Tibial artery (tissue), 4 donors: ENCODE measurements around the gene SORCS2.

Source experiments
- DNase-seq, 2 donors: peaks; one replicate each; pipeline ENCODE4 v3.0.0-alpha.2; 2019
- H3K27ac ChIP-seq, 2 donors: fragments of 200-600 bp; sonication (generic) in 1 of 2; 1 replicate in 1 of 2; 2 replicates in 1 of 2; pipeline ENCODE4 v1.5.1; 2018 to 2019; ENCODE audit warnings: mild to moderate bottlenecking in 1 of 2
- H3K27me3 ChIP-seq, 2 donors: fragments of 200-600 bp; sonication (generic) in 1 of 2; one replicate each; pipeline versions ENCODE4 v1.5.1 to v1.6.0; 2016 to 2019
- H3K36me3 ChIP-seq, 3 donors: fragments of 200-600 bp; sonication (generic) in 2 of 3; one replicate each; pipeline ENCODE4 v1.5.1; 2016 to 2019; ENCODE audit warnings: mild to moderate bottlenecking in 2 of 3
- H3K4me1 ChIP-seq, 4 donors: fragments of 200-600 bp; sonication (generic) in 2 of 4; 1 replicate in 3 of 4; 2 replicates in 1 of 4; pipeline ENCODE4 v1.5.1; 2016 to 2019
- H3K4me3 ChIP-seq, 2 donors: fragments of 200-600 bp; sonication (generic) in 1 of 2; 1 replicate in 1 of 2; 2 replicates in 1 of 2; pipeline ENCODE4 v1.5.1; 2018 to 2019; ENCODE audit warnings: mild to moderate bottlenecking in 2 of 2
- H3K9me3 ChIP-seq, 3 donors: fragments of 200-600 bp; sonication (generic) in 1 of 3; one replicate each; pipeline ENCODE4 v1.5.1; 2016 to 2019
- intact Hi-C: fragments of 100-400 bp; cut with DNase I; formaldehyde crosslinking; loops from one replicate; pipeline ENCODE4 v1.15.0; 2023; ENCODE audit warnings: low total_unique reads
- TF ChIP-seq, protein P1 (sequence below), 2 experiments: fragments of 200-600 bp in 1 of 2; fragments of 450-650 bp in 1 of 2; IDR thresholded peaks; one replicate each; pipeline ENCODE4 v1.5.1; 2017 to 2019; ENCODE audit warnings: antibody characterized with exemption in 2 of 2, mild to moderate bottlenecking in 1 of 2, moderate library complexity in 1 of 2

Gene SORCS2

DNA sequence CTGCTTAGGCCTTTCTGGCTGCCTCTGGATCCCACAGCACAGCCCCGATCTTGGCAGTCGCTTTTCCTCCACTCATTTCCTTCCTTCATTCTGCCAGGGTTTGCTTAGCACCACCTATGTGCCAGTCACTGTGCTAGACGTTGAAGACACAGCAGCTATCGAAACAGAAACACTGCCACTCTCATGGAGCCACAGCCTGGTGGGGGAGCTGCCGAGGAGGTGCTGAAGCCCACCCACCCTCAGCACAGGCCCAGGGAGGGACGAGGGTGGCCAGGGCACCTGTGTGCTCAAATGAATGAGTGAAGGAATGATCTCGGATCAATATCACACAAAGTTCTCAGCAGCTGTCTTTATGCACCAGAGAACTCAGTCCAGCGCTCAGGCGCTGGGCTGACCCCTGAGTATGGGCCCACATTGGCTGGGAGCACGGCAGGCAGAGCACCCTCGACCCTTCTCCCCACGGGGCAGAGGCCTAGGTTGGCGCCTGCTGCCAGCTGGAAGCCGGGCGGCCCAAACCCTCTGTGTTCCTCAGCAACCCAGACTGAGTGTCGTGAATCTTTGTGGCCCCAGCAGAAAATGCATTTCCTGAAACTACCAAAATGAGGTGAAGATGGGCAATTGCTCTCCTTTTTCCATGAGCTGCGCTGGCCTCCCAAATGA lies 108.9 kb downstream of the SORCS2 start:
- Histone ChIP-seq H3K4me1 (no peaks in the 10 kb centered on the region), H3K4me3 (no peak overlapping the region), H3K36me3 (no peaks in the 10 kb centered on the region), H3K27me3 (peaks cover 0 to 26% of the 10 kb centered on the region in 2 donors), H3K27ac (no peak overlapping the region), H3K9me3 (no peaks in the 10 kb centered on the region)
- intact Hi-C loops: no loop called here
- DNase-seq: no peak
- TF ChIP-seq, protein P1, sequence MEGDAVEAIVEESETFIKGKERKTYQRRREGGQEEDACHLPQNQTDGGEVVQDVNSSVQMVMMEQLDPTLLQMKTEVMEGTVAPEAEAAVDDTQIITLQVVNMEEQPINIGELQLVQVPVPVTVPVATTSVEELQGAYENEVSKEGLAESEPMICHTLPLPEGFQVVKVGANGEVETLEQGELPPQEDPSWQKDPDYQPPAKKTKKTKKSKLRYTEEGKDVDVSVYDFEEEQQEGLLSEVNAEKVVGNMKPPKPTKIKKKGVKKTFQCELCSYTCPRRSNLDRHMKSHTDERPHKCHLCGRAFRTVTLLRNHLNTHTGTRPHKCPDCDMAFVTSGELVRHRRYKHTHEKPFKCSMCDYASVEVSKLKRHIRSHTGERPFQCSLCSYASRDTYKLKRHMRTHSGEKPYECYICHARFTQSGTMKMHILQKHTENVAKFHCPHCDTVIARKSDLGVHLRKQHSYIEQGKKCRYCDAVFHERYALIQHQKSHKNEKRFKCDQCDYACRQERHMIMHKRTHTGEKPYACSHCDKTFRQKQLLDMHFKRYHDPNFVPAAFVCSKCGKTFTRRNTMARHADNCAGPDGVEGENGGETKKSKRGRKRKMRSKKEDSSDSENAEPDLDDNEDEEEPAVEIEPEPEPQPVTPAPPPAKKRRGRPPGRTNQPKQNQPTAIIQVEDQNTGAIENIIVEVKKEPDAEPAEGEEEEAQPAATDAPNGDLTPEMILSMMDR (IDR thresholded peaks at IDR 0.05): no peak

- TF ChIP-seq, protein P1 (IDR thresholded peaks at IDR 0.05): no peak
- Histone ChIP-seq H3K4me1 (no peaks in the 10 kb centered on the region), H3K27ac (no peak overlapping the region), H3K9me3 (no peaks in the 10 kb centered on the region), H3K27me3 (peaks cover 0 to 26% of the 10 kb centered on the region in 2 donors), H3K36me3 (no peaks in the 10 kb centered on the region), H3K4me3 (no peak overlapping the region)
- DNase-seq: no peak
- intact Hi-C loops: no loop called here
Measured at GRCh38 chr4:7301846-7302630, 109.7 kb downstream of the SORCS2 start.

GRCh38 chr4:7302781-7303404 lies 110.6 kb downstream of the SORCS2 start:
- TF ChIP-seq, protein P1 (IDR thresholded peaks at IDR 0.05): no peak
- Histone ChIP-seq H3K27ac (no peak overlapping the region), H3K9me3 (no peaks in the 10 kb centered on the region), H3K4me1 (no peaks in the 10 kb centered on the region), H3K36me3 (no peaks in the 10 kb centered on the region), H3K27me3 (peaks cover 0 to 26% of the 10 kb centered on the region in 2 donors), H3K4me3 (no peak overlapping the region)
- intact Hi-C loops: no loop called here
- DNase-seq: no peak

- Histone ChIP-seq H3K4me1 (no peaks in the 10 kb centered on the region), H3K27ac (no peak overlapping the region), H3K27me3 (peaks cover 0 to 24% of the 10 kb centered on the region in 2 donors), H3K4me3 (no peak overlapping the region), H3K36me3 (no peaks in the 10 kb centered on the region), H3K9me3 (no peaks in the 10 kb centered on the region)
- no peak for DNase-seq
- TF ChIP-seq, protein P1 (IDR thresholded peaks at IDR 0.05): no peak
- intact Hi-C loops: no loop called here
Measured at GRCh38 chr4:7303561-7303960, 111.2 kb downstream of the SORCS2 start.

DNA sequence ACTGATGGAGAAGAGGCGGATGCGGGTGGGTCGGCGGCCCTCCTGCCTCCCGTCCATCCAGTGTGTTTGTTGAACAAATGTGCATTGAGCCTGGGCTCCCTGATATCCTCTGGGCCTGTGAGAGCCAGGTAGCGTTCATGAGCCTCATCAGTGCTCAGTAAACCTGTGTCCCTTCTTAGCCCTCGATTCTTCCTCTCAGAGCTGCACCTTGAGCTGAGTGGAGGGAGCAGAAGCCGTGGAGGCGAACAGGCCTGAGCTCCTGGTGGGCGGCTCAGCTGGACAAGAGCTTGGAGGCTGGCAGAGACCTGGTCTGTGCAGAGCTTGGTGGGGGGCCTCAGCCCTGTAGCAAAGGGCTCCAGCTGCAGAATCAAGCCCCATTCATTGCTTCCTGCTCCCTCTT lies 112.1 kb downstream of the SORCS2 start:
- TF ChIP-seq, protein P1 (IDR thresholded peaks at IDR 0.05): no peak
- H3K4me1 ChIP-seq: no peaks in the 10 kb centered on the region

More for the DNA sequence above, 112.1 kb downstream of the SORCS2 start:
- H3K27ac ChIP-seq: no peak overlapping the region
- intact Hi-C loops: no loop called here
- H3K4me3 ChIP-seq: no peak overlapping the region
- H3K36me3 ChIP-seq: no peaks in the 10 kb centered on the region
- no peaks in the 10 kb centered on the region for H3K9me3 ChIP-seq
- H3K27me3 ChIP-seq: peaks cover 0 to 24% of the 10 kb centered on the region in 2 donors
- DNase-seq: no peak
